Right cardiac atrium (tissue), 5 donors: ENCODE measurements around the gene CACNA2D1. TPM values are rescaled to one million over a fixed set of nuclear protein-coding genes. Genes with fewer than 3 reads are reported as not detected.
A peak's percentile ranks its signal among the peaks of the same experiment; 100 is the strongest.

Source experiments
- ATAC-seq, 2 donors: fragments of 200-7000 bp; cut with Tn5 transposase; one replicate each; pipeline versions ENCODE4 v1.8.0 to v1.9.1; 2020; ENCODE audit warnings: moderate library complexity in 2 of 2, mild to moderate bottlenecking in 1 of 2
- DNase-seq, 3 donors: peaks; one replicate each; pipeline ENCODE4 v3.0.0-alpha.2; 2020
- H3K27ac ChIP-seq: one replicate; pipeline ENCODE4 v1.5.1; 2013; ENCODE audit warnings: mild to moderate bottlenecking, low read length, control low read depth, moderate library complexity
- H3K27me3 ChIP-seq: one replicate; pipeline ENCODE4 v1.6.1; 2013; ENCODE audit not compliant: control insufficient read depth, insufficient read depth
- H3K4me1 ChIP-seq: one replicate; pipeline ENCODE4 v1.6.1; 2013; ENCODE audit warnings: low read length; ENCODE audit not compliant: control insufficient read depth, insufficient read depth
- H3K4me3 ChIP-seq: one replicate; pipeline ENCODE4 v1.5.1; 2013; ENCODE audit warnings: low read length, control low read depth
- H3K9me3 ChIP-seq: one replicate; pipeline ENCODE4 v1.6.1; 2013; ENCODE audit warnings: low read length; ENCODE audit not compliant: control insufficient read depth
- WGBS: extraction: QIAGEN DNeasy Blood & Tissue Kit; methylation state at CpG from one replicate; pipeline ENCODE4 v1.1.7; 2013; 5-methylcytosine and 5-hydroxymethylcytosine counted together
- intact Hi-C, 4 donors: fragments of 100-400 bp; cut with DNase I; formaldehyde crosslinking; loops; one replicate each; pipeline versions ENCODE4 v1.11.0 to v1.14.0; 2022 to 2023
- polyA plus RNA-seq: library from polyadenylated mRNA; stranded (reverse); fragments of 200-250 nt; gene quantifications from one replicate; pipeline ENCODE4 v1.2.3, GENCODE V29; 2013
- total RNA-seq, 4 donors: library from RNA; stranded (reverse); fragmentation: NEBNext Ultra II Directional; extraction: Animal tissue kit (Norgen Biotek cat#: 25700); gene quantifications; one replicate each; pipeline ENCODE4 v1.2.1, GENCODE V29; 2021
- donor health status: healthy with polysubstance abuse.
- donor health status: DM: no; HTN: yes; CAD: no.
- donor health status: DM: no; HTN: no; CAD: no.
- donor health status: DM: no; HTN: yes; CAD: no; lungs with severe emphysema.
- donor health status: DM: yes; HTN: yes; CAD: no.

CACNA2D1 gene
- total and polyA plus RNA-seq, 5 donors = 9.7 to 55.2 (median 42.4) TPM

- ATAC-seq = peak; percentile 34 to 41
Observed at GRCh38 chr7:82167558-82168314, 275.8 kb downstream of the CACNA2D1 start.

GRCh38 chr7:82166260-82167015 lies 277.1 kb downstream of the CACNA2D1 start:
- Histone ChIP-seq H3K4me1 (no peaks in the 10 kb centered on the region), H3K27me3 (no peaks in the 10 kb centered on the region), H3K27ac (no peak overlapping the region), H3K4me3 (no peak overlapping the region), H3K9me3 (no peaks in the 10 kb centered on the region)
- DNase-seq = no peak
- peak in 1 of 2 donors; percentile 60 for ATAC-seq
- WGBS = 87% methylated on average over 4 of the region's 4 CpGs
- intact Hi-C loops = no loop called here

More at GRCh38 chr7:82167558-82168314, 275.8 kb downstream of the CACNA2D1 start:
- Histone ChIP-seq H3K27me3 (no peaks in the 10 kb centered on the region), H3K4me3 (no peak overlapping the region), H3K27ac (peak overlapping the region; percentile 68), H3K4me1 (no peaks in the 10 kb centered on the region), H3K9me3 (no peaks in the 10 kb centered on the region)
- intact Hi-C loops = no loop called here
- WGBS = 70% methylated on average over 2 of the region's 2 CpGs
- no peak for DNase-seq

GRCh38 chr7:82164813-82165212 lies 278.8 kb downstream of the CACNA2D1 start:
- Histone ChIP-seq H3K27me3 (no peaks in the 10 kb centered on the region), H3K4me1 (no peaks in the 10 kb centered on the region), H3K27ac (no peak overlapping the region), H3K9me3 (no peaks in the 10 kb centered on the region), H3K4me3 (no peak overlapping the region)
- intact Hi-C loops = no loop called here
- ATAC-seq (peak; percentile 73), DNase-seq (peak in 2 of 3 donors; percentile 19 to 20)
- WGBS = 34% methylated on average over 3 of the region's 3 CpGs

GRCh38 chr7:82164410-82164809 lies 279.2 kb downstream of the CACNA2D1 start:
- no peaks in the 10 kb centered on the region for H3K27me3 ChIP-seq
- no peaks in the 10 kb centered on the region for H3K9me3 ChIP-seq
- H3K27ac ChIP-seq = no peak overlapping the region
- intact Hi-C loops = no loop called here
- ATAC-seq (peak in 1 of 2 donors; percentile 68), DNase-seq (no peak)
- H3K4me1 ChIP-seq = no peaks in the 10 kb centered on the region
- 83% methylated on average over 1 of the region's 1 CpG for WGBS
- H3K4me3 ChIP-seq = no peak overlapping the region

- intact Hi-C loops = no loop called here
- ATAC-seq = no peak
- H3K27ac ChIP-seq = no peak overlapping the region
Observed at GRCh38 chr7:82163586-82163985, 280.0 kb downstream of the CACNA2D1 start.

GRCh38 chr7:82162289-82162688 lies 281.3 kb downstream of the CACNA2D1 start:
- no peaks in the 10 kb centered on the region for H3K4me1 ChIP-seq
- DNase-seq (no peak), ATAC-seq (no peak)
- intact Hi-C loops = no loop called here
- 64% methylated on average over 2 of the region's 2 CpGs for WGBS
- H3K27me3 ChIP-seq = no peaks in the 10 kb centered on the region
- H3K4me3 ChIP-seq = no peak overlapping the region
- no peaks in the 10 kb centered on the region for H3K9me3 ChIP-seq
- no peak overlapping the region for H3K27ac ChIP-seq

More at GRCh38 chr7:82163586-82163985, 280.0 kb downstream of the CACNA2D1 start:
- no peak for DNase-seq
- H3K27me3 ChIP-seq = no peaks in the 10 kb centered on the region
- no peaks in the 10 kb centered on the region for H3K9me3 ChIP-seq
- no peaks in the 10 kb centered on the region for H3K4me1 ChIP-seq
- no peak overlapping the region for H3K4me3 ChIP-seq
- 37% methylated on average over 1 of the region's 1 CpG for WGBS

GRCh38 chr7:82158327-82158726 lies 285.2 kb downstream of the CACNA2D1 start:
- Histone ChIP-seq H3K4me3 (no peak overlapping the region), H3K4me1 (no peaks in the 10 kb centered on the region), H3K27ac (no peak overlapping the region), H3K9me3 (no peaks in the 10 kb centered on the region), H3K27me3 (no peaks in the 10 kb centered on the region)
- ATAC-seq (no peak), DNase-seq (no peak)
- intact Hi-C loops = no loop called here

- Histone ChIP-seq H3K27ac (no peak overlapping the region), H3K4me3 (no peak overlapping the region), H3K4me1 (no peaks in the 10 kb centered on the region), H3K27me3 (no peaks in the 10 kb centered on the region), H3K9me3 (no peaks in the 10 kb centered on the region)
- 96% methylated on average over 1 of the region's 1 CpG for WGBS
- ATAC-seq (no peak), DNase-seq (no peak)
- intact Hi-C loops = no loop called here
Observed at GRCh38 chr7:82156893-82157292, 286.7 kb downstream of the CACNA2D1 start.

GRCh38 chr7:82156168-82156567 lies 287.4 kb downstream of the CACNA2D1 start:
- DNase-seq = no peak
- Histone ChIP-seq H3K4me1 (no peaks in the 10 kb centered on the region), H3K9me3 (no peaks in the 10 kb centered on the region), H3K4me3 (no peak overlapping the region), H3K27me3 (no peaks in the 10 kb centered on the region), H3K27ac (no peak overlapping the region)
- intact Hi-C loops = no loop called here
- WGBS = 74% methylated on average over 3 of the region's 3 CpGs
- ATAC-seq = no peak

- H3K27me3 ChIP-seq = no peaks in the 10 kb centered on the region
- H3K9me3 ChIP-seq = no peaks in the 10 kb centered on the region
- H3K27ac ChIP-seq = no peak overlapping the region
- intact Hi-C loops = no loop called here
- ATAC-seq = no peak
- DNase-seq = no peak
- H3K4me3 ChIP-seq = no peak overlapping the region
- 72% methylated on average over 2 of the region's 2 CpGs for WGBS
- no peaks in the 10 kb centered on the region for H3K4me1 ChIP-seq
Observed at GRCh38 chr7:82154728-82155127, 288.8 kb downstream of the CACNA2D1 start.

- Histone ChIP-seq H3K27me3 (no peaks in the 10 kb centered on the region), H3K4me3 (no peak overlapping the region), H3K4me1 (no peaks in the 10 kb centered on the region), H3K9me3 (no peaks in the 10 kb centered on the region), H3K27ac (no peak overlapping the region)
- 78% methylated on average over 2 of the region's 2 CpGs for WGBS
- intact Hi-C loops = no loop called here
- DNase-seq (no peak), ATAC-seq (no peak)
Observed at GRCh38 chr7:82153776-82154175, 289.8 kb downstream of the CACNA2D1 start.
